22Rv1 (cell line): ENCODE data around the gene PCDHB7.

Experiments
- CTCF ChIP-seq: fragments of 450-650 bp; IDR thresholded peaks from 2 replicates; pipeline ENCODE4 v1.5.1; 2017; ENCODE audit warnings: mild to moderate bottlenecking
- ZFX ChIP-seq: fragments of 450-650 bp; IDR thresholded peaks from 2 replicates; pipeline ENCODE4 v1.6.1; 2017; ENCODE audit warnings: antibody characterized with exemption, borderline replicate concordance

- TF ChIP-seq CTCF (peak; percentile 90), ZFX (no peak)
Measured at GRCh38 chr5:141186897-141187512, 14.6 kb downstream of the PCDHB7 start, which contains the start of gene PCDHB9.
